Hippocampal formation (tissue), 2 donors: ENCODE data around the gene CC2D2A.

Experiments used
- DNase-seq, 2 donors: peaks; one replicate each; lab custom pipeline; 2025; lab: John Stamatoyannopoulos, UW

CC2D2A gene

GRCh38 chr4:15469402-15470127, at the start of gene CC2D2A:
Gene CC2D2A, plus strand, starts transcription at chr4:15469882. Its CDS starts 6,051 bp downstream, at chr4:15475933.
- DNase-seq: peak; percentile 13 to 74

- peak in 1 of 2 donors; percentile 18 for DNase-seq
Measured at GRCh38 chr4:15420642-15421041, 49.0 kb upstream of the CC2D2A start.

- DNase-seq: no peak
Measured at GRCh38 chr4:15423285-15423711, 46.4 kb upstream of the CC2D2A start.

- no peak for DNase-seq
Measured at GRCh38 chr4:15425520-15425919, 44.2 kb upstream of the CC2D2A start.

GRCh38 chr4:15427161-15427560, 42.5 kb upstream of the CC2D2A start:
- no peak for DNase-seq

GRCh38 chr4:15427701-15428100, 42.0 kb upstream of the CC2D2A start, which contains the start of gene C1QTNF7:
Gene C1QTNF7, plus strand, starts transcription at chr4:15428033. Its CDS starts 7,711 bp downstream, at chr4:15435744.
- no peak for DNase-seq

- no peak for DNase-seq
Measured at GRCh38 chr4:15428611-15429010, 41.1 kb upstream of the CC2D2A start.

GRCh38 chr4:15434091-15434490, 35.6 kb upstream of the CC2D2A start:
- DNase-seq: no peak

GRCh38 chr4:15434676-15435075, 35.0 kb upstream of the CC2D2A start:
- no peak for DNase-seq

GRCh38 chr4:15436513-15436912, 33.2 kb upstream of the CC2D2A start:
- DNase-seq: peak; percentile 16 to 31

GRCh38 chr4:15438939-15439524, 30.6 kb upstream of the CC2D2A start:
- DNase-seq: no peak

- no peak for DNase-seq
Measured at GRCh38 chr4:15443371-15444160, 26.1 kb upstream of the CC2D2A start.

- no peak for DNase-seq
Measured at GRCh38 chr4:15444276-15444675, 25.4 kb upstream of the CC2D2A start.

GRCh38 chr4:15444879-15445547, 24.7 kb upstream of the CC2D2A start:
- DNase-seq: no peak

- DNase-seq: peak in 1 of 2 donors; percentile 8
Measured at GRCh38 chr4:15451181-15451865, 18.4 kb upstream of the CC2D2A start.

GRCh38 chr4:15451866-15452765, 17.6 kb upstream of the CC2D2A start:
- no peak for DNase-seq

GRCh38 chr4:15455290-15455689, 14.4 kb upstream of the CC2D2A start:
- DNase-seq: no peak

- DNase-seq: peak in 1 of 2 donors; percentile 82
Measured at GRCh38 chr4:15457406-15458201, 12.1 kb upstream of the CC2D2A start.

- no peak for DNase-seq
Measured at GRCh38 chr4:15458616-15459015, 11.1 kb upstream of the CC2D2A start.

- no peak for DNase-seq
Measured at GRCh38 chr4:15459706-15460105, 10.0 kb upstream of the CC2D2A start.
